GM18507 (cell line): ENCODE results near the gene FNBP1.

Source experiments
- DNase-seq: peaks from one replicate; pipeline ENCODE4 v3.0.0; 2011; ENCODE audit warnings: low read depth; ENCODE audit not compliant: insufficient read length; ENCODE audit errors: extremely low spot score
- FAIRE-seq: peaks from 2 replicates; lab custom pipeline; 2011; peaks lifted over from hg19 to GRCh38; lab: Jason Lieb, UNC

FNBP1 gene

GRCh38 chr9:130049431-130050210 is 6.6 kb upstream of the FNBP1 start:
- FAIRE-seq = no peak

GRCh38 chr9:130045725-130046450 is 2.9 kb upstream of the FNBP1 start:
- DNase-seq (no peak), FAIRE-seq (no peak)

More at GRCh38 chr9:130049431-130050210, 6.6 kb upstream of the FNBP1 start:
- no peak for DNase-seq

GRCh38 chr9:130043654-130044623 is 950 bp upstream of the FNBP1 start:
- no peak for FAIRE-seq
- no peak for DNase-seq

GRCh38 chr9:130042406-130042884 is 544 bp downstream of the FNBP1 start:
- no peak for DNase-seq
- no peak for FAIRE-seq

GRCh38 chr9:130041648-130042405 is 1.2 kb downstream of the FNBP1 start:
- FAIRE-seq (peak; percentile 15), DNase-seq (no peak)

- DNase-seq (no peak), FAIRE-seq (no peak)
Observed at GRCh38 chr9:130040984-130041647, 1.9 kb downstream of the FNBP1 start.

GRCh38 chr9:130039528-130040147 is 3.4 kb downstream of the FNBP1 start:
- peak; percentile 86 for FAIRE-seq
- DNase-seq = no peak

GRCh38 chr9:130036099-130036498 is 6.9 kb downstream of the FNBP1 start:
- DNase-seq = no peak
- no peak for FAIRE-seq

GRCh38 chr9:130034570-130034969 is 8.4 kb downstream of the FNBP1 start:
- FAIRE-seq (peak; percentile 66), DNase-seq (no peak)

- DNase-seq = no peak
- no peak for FAIRE-seq
Observed at GRCh38 chr9:130030651-130031127, 12.3 kb downstream of the FNBP1 start.

- DNase-seq = no peak
- peak; percentile 90 for FAIRE-seq
Observed at GRCh38 chr9:130029223-130029973, 13.6 kb downstream of the FNBP1 start.

- no peak for FAIRE-seq
- no peak for DNase-seq
Observed at GRCh38 chr9:130028493-130029222, 14.3 kb downstream of the FNBP1 start.

GRCh38 chr9:130027533-130028365 is 15.2 kb downstream of the FNBP1 start:
- FAIRE-seq (peak; percentile 61), DNase-seq (no peak)

- no peak for DNase-seq
- peak; percentile 61 for FAIRE-seq
Observed at GRCh38 chr9:130026583-130027340, 16.2 kb downstream of the FNBP1 start.

GRCh38 chr9:130024597-130024994 is 18.4 kb downstream of the FNBP1 start:
- DNase-seq = no peak
- no peak for FAIRE-seq
